ENCODE data around the gene DNAAF3. TPM values are rescaled to one million over a fixed set of nuclear protein-coding genes. Genes with fewer than 3 reads are reported as not detected.

Gene DNAAF3
- total RNA-seq, 1 experiment from 2014 or later = 52.8 TPM

DNA sequence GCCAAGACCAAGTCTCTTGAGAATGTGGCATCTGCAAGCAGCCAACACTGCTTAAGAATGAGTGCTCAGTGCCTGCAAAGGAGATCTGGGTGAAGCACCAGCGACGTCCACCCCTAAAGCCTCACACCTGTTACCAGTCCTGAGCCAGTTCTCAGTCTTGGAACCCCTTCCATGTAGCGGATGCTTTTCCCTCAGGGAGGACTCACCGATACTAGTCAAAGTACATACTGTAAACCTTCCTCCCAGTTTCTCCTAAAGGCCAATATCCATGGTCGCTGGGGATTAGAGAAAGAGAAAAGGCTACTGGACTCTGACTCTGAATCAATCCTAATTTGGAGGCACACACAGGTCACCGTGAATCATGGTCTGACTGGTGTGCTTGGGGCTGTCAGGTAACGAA, 47.1 kb upstream of the DNAAF3 start:
- H3K4me2 ChIP-seq (ENCODE audit: low read length) = no peak overlapping the region
- DNase-seq (ENCODE audit: low read depth, low spot score) (no peak), ATAC-seq (no peak)
- ChIA-PET POLR2A (no interaction called here), RAD21 (ENCODE audit: low non-redundant PET in 1 of 2, low total read pairs in 2 of 2, uncharacterized antibody in 2 of 2, unreplicated experiment in 2 of 2) (no interaction called here), CTCF (interaction anchor here (0.8 kb wide), 1 partner anchor 205 kb away, joined by 4 read pairs; no protein-coding TSS in a partner anchor)
- no peaks in the 10 kb centered on the region for H3K9me3 ChIP-seq (ENCODE audit: control insufficient read depth in 1 of 2, insufficient read depth in 1 of 2, low read depth in 1 of 2, low read length in 2 of 2)
- H4K20me1 ChIP-seq (ENCODE audit: insufficient read depth) = no peaks in the 10 kb centered on the region
- intact Hi-C loops (cut with micrococcal nuclease) = loop anchor here (10.0 kb wide), 1 partner anchor 231 kb away; the partner anchor contains the start of gene SHISA7
- TF ChIP-seq POLR2A (IDR thresholded peaks at IDR 0.05; ENCODE audit: borderline replicate concordance, extremely low read depth, insufficient read depth, insufficient read length) = no peak
- TF ChIP-seq ZNF274 (IDR thresholded peaks at IDR 0.05; ENCODE audit: low read depth, low read length) = no peak
- TF ChIP-seq, protein P1, sequence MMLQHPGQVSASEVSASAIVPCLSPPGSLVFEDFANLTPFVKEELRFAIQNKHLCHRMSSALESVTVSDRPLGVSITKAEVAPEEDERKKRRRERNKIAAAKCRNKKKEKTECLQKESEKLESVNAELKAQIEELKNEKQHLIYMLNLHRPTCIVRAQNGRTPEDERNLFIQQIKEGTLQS (IDR thresholded peaks at IDR 0.05) = no peak
- no peak for TF ChIP-seq CBX3 (IDR thresholded peaks at IDR 0.05; ENCODE audit: low read depth)
- TF ChIP-seq SRF (IDR thresholded peaks at IDR 0.05; ENCODE audit: low read depth) = no peak
- no peak for TF ChIP-seq EZH2phosphoT487 (IDR thresholded peaks at IDR 0.05; ENCODE audit: borderline replicate concordance)
- no peak for TF ChIP-seq EZH2 (IDR thresholded peaks at IDR 0.05)
- no peak overlapping the region for H2AFZ ChIP-seq (ENCODE audit: low read depth, low read length, poor library complexity, severe bottlenecking)
- no peaks in the 10 kb centered on the region for H3K36me3 ChIP-seq (ENCODE audit: control insufficient read depth in 1 of 2, insufficient read depth in 2 of 2, low read length in 2 of 2)
- no peaks in the 10 kb centered on the region for H3K79me2 ChIP-seq (ENCODE audit: insufficient read depth, low read length)
- H3K4me1 ChIP-seq (ENCODE audit: control insufficient read depth in 1 of 2, insufficient read depth in 2 of 2, low read length in 2 of 2) = peaks cover 38 to 69% of the 10 kb centered on the region in 2 experiments
- no peaks in the 10 kb centered on the region for H3K9me2 ChIP-seq (ENCODE audit: insufficient read depth)
- no peak overlapping the region for H3K4me3 ChIP-seq (replicated peaks in 1 of 2; ENCODE audit: low read depth in 1 of 2, low read length in 2 of 2)
- H3K27ac ChIP-seq (ENCODE audit: low read depth, low read length) = no peak overlapping the region
- BruUV-seq (replicated peaks) = no TSS peak
- no peaks in the 10 kb centered on the region for H3K27me3 ChIP-seq (ENCODE audit: insufficient read depth, low read length)
- no peak overlapping the region for H3K9ac ChIP-seq (ENCODE audit: low read length)

DNA sequence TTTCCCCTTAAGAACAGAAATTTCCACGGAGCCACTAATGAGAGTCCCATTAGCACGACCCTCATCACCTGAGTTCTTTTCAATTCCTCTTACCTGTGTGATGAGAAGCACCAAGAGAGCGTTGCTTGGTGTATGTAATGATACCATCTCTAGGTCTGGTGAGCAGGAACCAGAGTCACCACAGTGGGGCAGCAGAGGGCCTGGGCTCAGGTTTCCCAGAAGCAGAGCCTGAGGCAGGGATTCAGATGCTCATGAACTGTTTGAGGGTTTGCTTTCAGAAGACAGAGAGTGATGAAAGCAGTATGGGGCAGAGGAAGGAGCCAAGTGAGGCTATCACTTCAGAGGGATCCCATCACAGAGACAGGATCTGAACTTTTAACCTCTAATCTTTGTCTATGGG, 46.0 kb upstream of the DNAAF3 start:
- no peak overlapping the region for H3K27ac ChIP-seq (ENCODE audit: low read depth, low read length)
- no peaks in the 10 kb centered on the region for H3K9me2 ChIP-seq (ENCODE audit: insufficient read depth)
- H3K79me2 ChIP-seq (ENCODE audit: insufficient read depth, low read length) = no peaks in the 10 kb centered on the region
- H3K27me3 ChIP-seq (ENCODE audit: insufficient read depth, low read length) = no peaks in the 10 kb centered on the region
- DNase-seq (ENCODE audit: low read depth, low spot score) = peak; percentile 72
- ATAC-seq = peak; percentile 56
- H3K36me3 ChIP-seq (ENCODE audit: control insufficient read depth in 1 of 2, insufficient read depth in 2 of 2, low read length in 2 of 2) = no peaks in the 10 kb centered on the region
- intact Hi-C loops (cut with micrococcal nuclease) = loop anchor here (1.0 to 10.0 kb wide), 3 partner anchors 47 to 232 kb away; partner anchors contain the start of genes PPP6R1 and SHISA7
- no peaks in the 10 kb centered on the region for H4K20me1 ChIP-seq (ENCODE audit: insufficient read depth)
- H3K4me3 ChIP-seq (replicated peaks in 1 of 2; ENCODE audit: low read depth in 1 of 2, low read length in 2 of 2) = no peak overlapping the region
- H3K4me1 ChIP-seq (ENCODE audit: control insufficient read depth in 1 of 2, insufficient read depth in 2 of 2, low read length in 2 of 2) = peaks cover 38 to 66% of the 10 kb centered on the region in 2 experiments
- POLR2A ChIA-PET = no interaction called here
- no TSS peak for BruUV-seq (replicated peaks)
- H2AFZ ChIP-seq (ENCODE audit: low read depth, low read length, poor library complexity, severe bottlenecking) = peak overlapping the region; percentile 5
- no peaks in the 10 kb centered on the region for H3K9me3 ChIP-seq (ENCODE audit: control insufficient read depth in 1 of 2, insufficient read depth in 1 of 2, low read depth in 1 of 2, low read length in 2 of 2)
- CTCF ChIA-PET = interaction anchor here (0.8 kb wide), 1 partner anchor 206 kb away, joined by 4 read pairs; no protein-coding TSS in a partner anchor
- RAD21 ChIA-PET (ENCODE audit: low non-redundant PET in 1 of 2, low total read pairs in 2 of 2, uncharacterized antibody in 2 of 2, unreplicated experiment in 2 of 2) = no interaction called here
- TF ChIP-seq, protein P2, sequence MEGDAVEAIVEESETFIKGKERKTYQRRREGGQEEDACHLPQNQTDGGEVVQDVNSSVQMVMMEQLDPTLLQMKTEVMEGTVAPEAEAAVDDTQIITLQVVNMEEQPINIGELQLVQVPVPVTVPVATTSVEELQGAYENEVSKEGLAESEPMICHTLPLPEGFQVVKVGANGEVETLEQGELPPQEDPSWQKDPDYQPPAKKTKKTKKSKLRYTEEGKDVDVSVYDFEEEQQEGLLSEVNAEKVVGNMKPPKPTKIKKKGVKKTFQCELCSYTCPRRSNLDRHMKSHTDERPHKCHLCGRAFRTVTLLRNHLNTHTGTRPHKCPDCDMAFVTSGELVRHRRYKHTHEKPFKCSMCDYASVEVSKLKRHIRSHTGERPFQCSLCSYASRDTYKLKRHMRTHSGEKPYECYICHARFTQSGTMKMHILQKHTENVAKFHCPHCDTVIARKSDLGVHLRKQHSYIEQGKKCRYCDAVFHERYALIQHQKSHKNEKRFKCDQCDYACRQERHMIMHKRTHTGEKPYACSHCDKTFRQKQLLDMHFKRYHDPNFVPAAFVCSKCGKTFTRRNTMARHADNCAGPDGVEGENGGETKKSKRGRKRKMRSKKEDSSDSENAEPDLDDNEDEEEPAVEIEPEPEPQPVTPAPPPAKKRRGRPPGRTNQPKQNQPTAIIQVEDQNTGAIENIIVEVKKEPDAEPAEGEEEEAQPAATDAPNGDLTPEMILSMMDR (IDR thresholded peaks at IDR 0.05 in 2 of 3, conservative IDR thresholded peaks at IDR 0.05 in 1 of 3; ENCODE audit: borderline replicate concordance in 1 of 3, insufficient read depth in 1 of 3, low read depth in 2 of 3, low read length in 2 of 3) = peak; percentile 77 to 96 (median 95); a peak in 5 of 6 replicates
- TF ChIP-seq RAD21 (IDR thresholded peaks at IDR 0.05; ENCODE audit: low read depth) (peak; percentile 95), SP1 (IDR thresholded peaks at IDR 0.05; ENCODE audit: low read depth) (0 out of 2 replicates have a peak, but pooled peaks have one; percentile 5), ZNF274 (IDR thresholded peaks at IDR 0.05; ENCODE audit: low read depth, low read length) (no peak), CBX3 (IDR thresholded peaks at IDR 0.05; ENCODE audit: low read depth) (no peak)
- no peak overlapping the region for H3K9ac ChIP-seq (ENCODE audit: low read length)
- H3K4me2 ChIP-seq (ENCODE audit: low read length) = peak overlapping the region; percentile 19; the same call in 1 of the 2 replicates

All from HCT116 (cell line).